ENCODE measurements around the gene DMAC2. TPM values are rescaled to one million over a fixed set of nuclear protein-coding genes. Genes with fewer than 3 reads are reported as not detected.

Gene DMAC2
- polyA plus RNA-seq, 1 donor from 2014 or later: 59.8 TPM

DNA sequence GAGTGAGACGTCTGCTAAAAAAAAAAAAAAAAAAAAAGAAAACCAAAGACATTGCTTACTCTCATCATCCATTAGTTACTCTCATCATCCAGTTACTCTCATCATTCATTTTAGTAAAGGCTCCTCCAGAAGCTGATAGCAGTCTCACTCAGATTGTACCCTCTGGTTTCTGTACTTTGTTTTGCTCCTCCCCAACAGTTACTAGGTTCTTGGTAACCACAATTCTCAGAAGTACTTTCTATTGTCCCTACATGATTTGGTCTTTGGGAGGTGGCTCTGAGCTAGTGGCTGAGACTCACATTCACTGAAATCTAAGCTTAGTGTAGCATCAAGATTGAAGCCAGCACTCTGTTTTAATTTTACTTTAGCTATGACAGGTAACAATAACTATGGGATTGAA is 17.5 kb upstream of the DMAC2 start:
- Histone ChIP-seq H2AFZ (ENCODE audit: low read depth, low read length) (no peak overlapping the region), H3K4me3 (ENCODE audit: low read length) (no peak overlapping the region), H3K27me3 (ENCODE audit: insufficient read depth, low read depth, low read length) (no peaks in the 10 kb centered on the region), H3F3A (ENCODE audit: insufficient read depth, low read length, poor library complexity, severe bottlenecking) (no peaks in the 10 kb centered on the region), H3K9me3 (ENCODE audit: low read length) (no peaks in the 10 kb centered on the region), H3K36me3 (ENCODE audit: insufficient read depth, low read length) (no peaks in the 10 kb centered on the region), H3K79me2 (replicated peaks; ENCODE audit: insufficient read depth, low read length) (no peaks in the 10 kb centered on the region), H4K20me1 (ENCODE audit: insufficient read depth) (no peaks in the 10 kb centered on the region), H3K9ac (ENCODE audit: low read length) (no peak overlapping the region), H3K27ac (ENCODE audit: low read length) (no peak overlapping the region), H3K9me2 (ENCODE audit: insufficient read depth, low read length) (no peaks in the 10 kb centered on the region), H3K4me2 (ENCODE audit: low read length) (no peak overlapping the region)
- TF ChIP-seq, protein P1, sequence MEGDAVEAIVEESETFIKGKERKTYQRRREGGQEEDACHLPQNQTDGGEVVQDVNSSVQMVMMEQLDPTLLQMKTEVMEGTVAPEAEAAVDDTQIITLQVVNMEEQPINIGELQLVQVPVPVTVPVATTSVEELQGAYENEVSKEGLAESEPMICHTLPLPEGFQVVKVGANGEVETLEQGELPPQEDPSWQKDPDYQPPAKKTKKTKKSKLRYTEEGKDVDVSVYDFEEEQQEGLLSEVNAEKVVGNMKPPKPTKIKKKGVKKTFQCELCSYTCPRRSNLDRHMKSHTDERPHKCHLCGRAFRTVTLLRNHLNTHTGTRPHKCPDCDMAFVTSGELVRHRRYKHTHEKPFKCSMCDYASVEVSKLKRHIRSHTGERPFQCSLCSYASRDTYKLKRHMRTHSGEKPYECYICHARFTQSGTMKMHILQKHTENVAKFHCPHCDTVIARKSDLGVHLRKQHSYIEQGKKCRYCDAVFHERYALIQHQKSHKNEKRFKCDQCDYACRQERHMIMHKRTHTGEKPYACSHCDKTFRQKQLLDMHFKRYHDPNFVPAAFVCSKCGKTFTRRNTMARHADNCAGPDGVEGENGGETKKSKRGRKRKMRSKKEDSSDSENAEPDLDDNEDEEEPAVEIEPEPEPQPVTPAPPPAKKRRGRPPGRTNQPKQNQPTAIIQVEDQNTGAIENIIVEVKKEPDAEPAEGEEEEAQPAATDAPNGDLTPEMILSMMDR (IDR thresholded peaks at IDR 0.05; ENCODE audit: poor library complexity, severe bottlenecking): no peak
- TF ChIP-seq MXI1 (conservative IDR thresholded peaks at IDR 0.05; ENCODE audit: poor library complexity, severe bottlenecking) (no peak), EP300 (conservative IDR thresholded peaks at IDR 0.05; ENCODE audit: poor library complexity, severe bottlenecking) (no peak), SMC3 (conservative IDR thresholded peaks at IDR 0.05; ENCODE audit: poor library complexity) (no peak), TAF1 (IDR thresholded peaks at IDR 0.05; ENCODE audit: low read depth) (no peak), RAD21 (conservative IDR thresholded peaks at IDR 0.05) (no peak), EZH2 (IDR thresholded peaks at IDR 0.05; ENCODE audit: borderline replicate concordance, insufficient read depth, low read length, poor library complexity, severe bottlenecking) (no peak), POLR2AphosphoS5 (IDR thresholded peaks at IDR 0.05) (no peak)
- TF ChIP-seq, protein P2, sequence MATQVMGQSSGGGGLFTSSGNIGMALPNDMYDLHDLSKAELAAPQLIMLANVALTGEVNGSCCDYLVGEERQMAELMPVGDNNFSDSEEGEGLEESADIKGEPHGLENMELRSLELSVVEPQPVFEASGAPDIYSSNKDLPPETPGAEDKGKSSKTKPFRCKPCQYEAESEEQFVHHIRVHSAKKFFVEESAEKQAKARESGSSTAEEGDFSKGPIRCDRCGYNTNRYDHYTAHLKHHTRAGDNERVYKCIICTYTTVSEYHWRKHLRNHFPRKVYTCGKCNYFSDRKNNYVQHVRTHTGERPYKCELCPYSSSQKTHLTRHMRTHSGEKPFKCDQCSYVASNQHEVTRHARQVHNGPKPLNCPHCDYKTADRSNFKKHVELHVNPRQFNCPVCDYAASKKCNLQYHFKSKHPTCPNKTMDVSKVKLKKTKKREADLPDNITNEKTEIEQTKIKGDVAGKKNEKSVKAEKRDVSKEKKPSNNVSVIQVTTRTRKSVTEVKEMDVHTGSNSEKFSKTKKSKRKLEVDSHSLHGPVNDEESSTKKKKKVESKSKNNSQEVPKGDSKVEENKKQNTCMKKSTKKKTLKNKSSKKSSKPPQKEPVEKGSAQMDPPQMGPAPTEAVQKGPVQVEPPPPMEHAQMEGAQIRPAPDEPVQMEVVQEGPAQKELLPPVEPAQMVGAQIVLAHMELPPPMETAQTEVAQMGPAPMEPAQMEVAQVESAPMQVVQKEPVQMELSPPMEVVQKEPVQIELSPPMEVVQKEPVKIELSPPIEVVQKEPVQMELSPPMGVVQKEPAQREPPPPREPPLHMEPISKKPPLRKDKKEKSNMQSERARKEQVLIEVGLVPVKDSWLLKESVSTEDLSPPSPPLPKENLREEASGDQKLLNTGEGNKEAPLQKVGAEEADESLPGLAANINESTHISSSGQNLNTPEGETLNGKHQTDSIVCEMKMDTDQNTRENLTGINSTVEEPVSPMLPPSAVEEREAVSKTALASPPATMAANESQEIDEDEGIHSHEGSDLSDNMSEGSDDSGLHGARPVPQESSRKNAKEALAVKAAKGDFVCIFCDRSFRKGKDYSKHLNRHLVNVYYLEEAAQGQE (IDR thresholded peaks at IDR 0.05; ENCODE audit: borderline replicate concordance): no peak

DNA sequence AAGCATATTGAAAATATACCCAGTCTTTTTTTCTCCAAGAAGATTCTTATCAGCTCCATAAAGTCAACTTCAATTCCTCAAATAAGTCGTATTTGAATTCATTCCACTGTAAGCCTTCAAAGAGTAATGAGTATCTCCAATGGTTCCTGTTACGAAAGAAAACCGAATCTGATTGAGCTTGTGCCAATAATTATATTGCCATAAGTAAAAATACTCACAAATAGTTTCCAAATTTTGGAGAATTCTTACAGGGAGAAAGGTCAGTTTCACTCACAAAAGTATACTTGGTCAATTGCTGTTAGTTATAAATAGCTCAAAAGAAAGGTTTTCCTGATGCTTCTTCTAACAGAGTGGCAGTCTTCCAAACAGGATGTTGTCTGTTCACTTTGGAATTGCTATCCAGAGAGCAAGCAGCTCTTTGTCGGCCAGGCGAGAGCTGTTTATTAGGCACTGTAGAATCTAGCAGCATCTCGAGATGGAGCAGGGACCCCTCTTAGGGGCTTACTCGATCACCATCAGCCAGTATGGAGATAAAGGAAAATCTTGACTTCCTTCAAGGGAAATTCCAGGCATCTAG is 16.7 kb upstream of the DMAC2 start:
- H3K36me3 ChIP-seq (ENCODE audit: insufficient read depth, low read length): no peaks in the 10 kb centered on the region
- no peak overlapping the region for H3K4me3 ChIP-seq (ENCODE audit: low read length)
- no peak overlapping the region for H3K27ac ChIP-seq (ENCODE audit: low read length)
- H4K20me1 ChIP-seq (ENCODE audit: insufficient read depth): no peaks in the 10 kb centered on the region
- H2AFZ ChIP-seq (ENCODE audit: low read depth, low read length): no peak overlapping the region
- H3K9ac ChIP-seq (ENCODE audit: low read length): no peak overlapping the region
- H3K9me2 ChIP-seq (ENCODE audit: insufficient read depth, low read length): no peaks in the 10 kb centered on the region
- H3K4me2 ChIP-seq (ENCODE audit: low read length): no peak overlapping the region
- no peaks in the 10 kb centered on the region for H3K27me3 ChIP-seq (ENCODE audit: insufficient read depth, low read depth, low read length)
- no peak for TF ChIP-seq EZH2 (IDR thresholded peaks at IDR 0.05; ENCODE audit: borderline replicate concordance, insufficient read depth, low read length, poor library complexity, severe bottlenecking)
- no peak for TF ChIP-seq RAD21 (conservative IDR thresholded peaks at IDR 0.05)
- TF ChIP-seq POLR2AphosphoS5 (IDR thresholded peaks at IDR 0.05): no peak
- no peak for TF ChIP-seq SMC3 (conservative IDR thresholded peaks at IDR 0.05; ENCODE audit: poor library complexity)
- no peak for TF ChIP-seq TAF1 (IDR thresholded peaks at IDR 0.05; ENCODE audit: low read depth)
- TF ChIP-seq MXI1 (conservative IDR thresholded peaks at IDR 0.05; ENCODE audit: poor library complexity, severe bottlenecking): no peak
- TF ChIP-seq, protein P1 (IDR thresholded peaks at IDR 0.05; ENCODE audit: poor library complexity, severe bottlenecking): no peak
- TF ChIP-seq, protein P2 (IDR thresholded peaks at IDR 0.05; ENCODE audit: borderline replicate concordance): no peak
- no peak for TF ChIP-seq EP300 (conservative IDR thresholded peaks at IDR 0.05; ENCODE audit: poor library complexity, severe bottlenecking)
- no peaks in the 10 kb centered on the region for H3K9me3 ChIP-seq (ENCODE audit: low read length)
- no peaks in the 10 kb centered on the region for H3F3A ChIP-seq (ENCODE audit: insufficient read depth, low read length, poor library complexity, severe bottlenecking)
- no peaks in the 10 kb centered on the region for H3K79me2 ChIP-seq (replicated peaks; ENCODE audit: insufficient read depth, low read length)

Data from neural cell (in vitro differentiated cells).